Measurements from ENCODE around the gene FNDC8. TPM values are rescaled to one million over a fixed set of nuclear protein-coding genes. Genes with fewer than 3 reads are reported as not detected.
A peak's percentile ranks its signal among the peaks of the same experiment; 100 is the strongest.

The FNDC8 gene
- total RNA-seq, 2 experiments from 2014 or later = not detected

GRCh38 chr17:35086164-35086563 lies 35.3 kb upstream of the FNDC8 start:
- Histone ChIP-seq H3K36me3 (ENCODE audit: insufficient read depth, low read length) (no peaks in the 10 kb centered on the region), H3K9me2 (ENCODE audit: insufficient read depth, low read length) (no peaks in the 10 kb centered on the region), H2AFZ (ENCODE audit: low read length) (no peak overlapping the region), H3K79me2 (ENCODE audit: insufficient read depth, low read depth, low read length) (no peaks in the 10 kb centered on the region; the same call in 1 of the 2 replicates), H3K27ac (ENCODE audit: low read depth, low read length, poor library complexity, severe bottlenecking) (no peak overlapping the region), H3K9me3 (ENCODE audit: low read length) (no peaks in the 10 kb centered on the region), H3K4me3 (ENCODE audit: low read depth, low read length, poor library complexity, severe bottlenecking) (no peak overlapping the region), H4K20me1 (ENCODE audit: insufficient read depth, low read length) (no peaks in the 10 kb centered on the region), H3K4me2 (ENCODE audit: low read length) (no peak overlapping the region), H3K4me1 (ENCODE audit: insufficient read depth, low read length, poor library complexity, severe bottlenecking) (peaks cover 47% of the 10 kb centered on the region)
- DNase-seq (ENCODE audit: low spot score) = no peak
- POLR2A ChIA-PET = interaction anchor here (0.7 to 1.0 kb wide), 2 partner anchors 16 to 45 kb away, joined by 3 to 4 read pairs; no protein-coding TSS in a partner anchor
- CTCF ChIA-PET (ENCODE audit: unreplicated experiment) = no interaction called here
- no peak for TF ChIP-seq EZH2phosphoT487 (IDR thresholded peaks at IDR 0.05; ENCODE audit: borderline replicate concordance, low read depth, low read length)
- no peak for TF ChIP-seq CTCF (conservative IDR thresholded peaks at IDR 0.05; ENCODE audit: low read length)
- BruUV-seq (replicated peaks) = no TSS peak
- intact Hi-C loops (cut with micrococcal nuclease; ENCODE audit: unreplicated experiment) = loop anchor here (5.0 kb wide), 1 partner anchor 74 kb away; no protein-coding TSS in a partner anchor

- intact Hi-C loops (cut with micrococcal nuclease; ENCODE audit: unreplicated experiment) = loop anchor here (5.0 kb wide), 1 partner anchor 75 kb away; no protein-coding TSS in a partner anchor
- Histone ChIP-seq H3K9me2 (ENCODE audit: insufficient read depth, low read length) (no peaks in the 10 kb centered on the region), H3K79me2 (ENCODE audit: insufficient read depth, low read depth, low read length) (no peaks in the 10 kb centered on the region; the same call in 1 of the 2 replicates), H3K4me3 (ENCODE audit: low read depth, low read length, poor library complexity, severe bottlenecking) (no peak overlapping the region), H4K20me1 (ENCODE audit: insufficient read depth, low read length) (no peaks in the 10 kb centered on the region), H2AFZ (ENCODE audit: low read length) (no peak overlapping the region), H3K4me1 (ENCODE audit: insufficient read depth, low read length, poor library complexity, severe bottlenecking) (peaks cover 38% of the 10 kb centered on the region), H3K36me3 (ENCODE audit: insufficient read depth, low read length) (no peaks in the 10 kb centered on the region), H3K4me2 (ENCODE audit: low read length) (peak overlapping the region; percentile 99; the same call in 1 of the 2 replicates), H3K9me3 (ENCODE audit: low read length) (no peaks in the 10 kb centered on the region), H3K27ac (ENCODE audit: low read depth, low read length, poor library complexity, severe bottlenecking) (no peak overlapping the region)
- ChIA-PET POLR2A (interaction anchor here (0.7 to 1.0 kb wide), 2 partner anchors 17 to 44 kb away, joined by 3 to 4 read pairs; no protein-coding TSS in a partner anchor), CTCF (ENCODE audit: unreplicated experiment) (no interaction called here)
- BruUV-seq (replicated peaks) = TSS peak; percentile 49
- TF ChIP-seq EZH2phosphoT487 (IDR thresholded peaks at IDR 0.05; ENCODE audit: borderline replicate concordance, low read depth, low read length) (no peak), CTCF (conservative IDR thresholded peaks at IDR 0.05; ENCODE audit: low read length) (no peak)
- DNase-seq (ENCODE audit: low spot score) = no peak
Measured at GRCh38 chr17:35086931-35087573, 34.4 kb upstream of the FNDC8 start.

All from OCI-LY7 (cell line).